Gastroesophageal sphincter (tissue), 4 donors: ENCODE measurements around the gene ZNF845. TPM values are rescaled to one million over a fixed set of nuclear protein-coding genes. Genes with fewer than 3 reads are reported as not detected.

ENCODE experiments used
- ATAC-seq: fragments of 150-250 bp; one replicate; pipeline ENCODE4 v1.9.1; 2016; ENCODE audit warnings: mild to moderate bottlenecking, moderate library complexity
- H3K27ac ChIP-seq, 4 donors: fragments of 200-600 bp; sonication (generic) in 3 of 4; 1 replicate in 3 of 4; 2 replicates in 1 of 4; pipeline ENCODE4 v1.5.1; 2016 to 2019
- H3K27me3 ChIP-seq: fragments of 200-600 bp; sonication (generic); one replicate; pipeline ENCODE4 v1.5.1; 2019
- H3K36me3 ChIP-seq, 2 donors: fragments of 200-600 bp; sonication (generic); one replicate each; pipeline ENCODE4 v1.5.1; 2019; ENCODE audit warnings: control low read depth in 1 of 2
- H3K4me1 ChIP-seq, 3 donors: fragments of 200-600 bp; sonication (generic); 1 replicate in 2 of 3; 2 replicates in 1 of 3; pipeline ENCODE4 v1.5.1; 2016 to 2019; ENCODE audit warnings: control low read depth in 2 of 3
- H3K4me3 ChIP-seq, 2 donors: fragments of 200-600 bp; sonication (generic); one replicate each; pipeline ENCODE4 v1.5.1; 2019; ENCODE audit warnings: mild to moderate bottlenecking in 1 of 2, moderate library complexity in 1 of 2
- H3K9me3 ChIP-seq, 3 donors: fragments of 200-600 bp; sonication (generic); one replicate each; pipeline ENCODE4 v1.5.1; 2017 to 2019; ENCODE audit warnings: control low read depth in 2 of 3
- CTCF ChIP-seq, 4 experiments: fragments of 200-600 bp in 2 of 4; fragments of 450-650 bp in 2 of 4; sonication (generic) in 1 of 4; IDR thresholded peaks; one replicate each; pipeline ENCODE4 v1.5.1; 2017 to 2019; ENCODE audit warnings: antibody characterized with exemption in 4 of 4, mild to moderate bottlenecking in 2 of 4, moderate library complexity in 2 of 4
- EP300 ChIP-seq: sonication (generic); formaldehyde crosslinking; IDR thresholded peaks from one replicate; pipeline ENCODE4 v1.6.1; 2017; ENCODE audit warnings: antibody characterized with exemption, mild to moderate bottlenecking
- POLR2A ChIP-seq, 2 donors: fragments of 450-650 bp; IDR thresholded peaks; one replicate each; pipeline ENCODE4 v1.6.1; 2017; ENCODE audit warnings: antibody characterized with exemption in 2 of 2, mild to moderate bottlenecking in 2 of 2, moderate library complexity in 1 of 2
- POLR2AphosphoS5 ChIP-seq: sonication (generic); formaldehyde crosslinking; IDR thresholded peaks from one replicate; pipeline ENCODE4 v1.6.1; 2017; ENCODE audit warnings: antibody characterized with exemption
- WGBS, 2 donors: methylation state at CpG; one replicate each; pipeline ENCODE4 v1.1.5; 2018; ENCODE audit warnings: low coverage in 1 of 2; 5-methylcytosine and 5-hydroxymethylcytosine counted together
- total RNA-seq, 4 donors: library from RNA; depleted of rRNA; stranded (reverse); fragments of >200 nt; gene quantifications; one replicate each; pipeline ENCODE4 v1.1.0, GENCODE V29; 2016

The ZNF845 gene
- total RNA-seq, 4 donors from 2014 or later = 5.2 to 11.5 (median 8.6) TPM

GRCh38 chr19:53365134-53365898, 31.8 kb downstream of the ZNF845 start, which contains the start of gene ZNF525:
ZNF525 (plus strand) TSS chr19:53365705; CDS start chr19:53372282, 6,577 bp downstream.
- Histone ChIP-seq H3K9me3 (no peaks in the 10 kb centered on the region), H3K27me3 (no peaks in the 10 kb centered on the region), H3K4me3 (peak within 1 kb of the TSS; percentile 62 to 81), H3K36me3 (no peaks in the 10 kb centered on the region), H3K4me1 (peaks cover 0 to 15% (median 0%) of the 10 kb centered on the region in 3 donors), H3K27ac (peak within 1 kb of the TSS; percentile 59 to 81 (median 79))
- 0% methylated on average over 5 to 12 of the region's 45 CpGs for WGBS, 2 donors
- TF ChIP-seq CTCF (IDR thresholded peaks at IDR 0.05) = peak in 2 of 4 experiments; percentile 23 to 30
- peak in 1 of 2 donors; percentile 32 for TF ChIP-seq POLR2A (IDR thresholded peaks at IDR 0.05)
- no peak for TF ChIP-seq EP300
- TF ChIP-seq POLR2AphosphoS5 = peak; percentile 85
- ATAC-seq = peak; percentile 99

- peaks cover 0 to 15% (median 0%) of the 10 kb centered on the region in 3 donors for H3K4me1 ChIP-seq
- no peaks in the 10 kb centered on the region for H3K36me3 ChIP-seq
- H3K27me3 ChIP-seq = no peaks in the 10 kb centered on the region
- H3K9me3 ChIP-seq = no peaks in the 10 kb centered on the region
- 1% methylated on average over 21 of the region's 32 CpGs; no CpG with 5 or more reads in 1 of the 2 donors for WGBS, 2 donors
- TF ChIP-seq CTCF (IDR thresholded peaks at IDR 0.05) (no peak), POLR2A (IDR thresholded peaks at IDR 0.05) (no peak), EP300 (no peak), POLR2AphosphoS5 (no peak)
- H3K27ac ChIP-seq = peak overlapping the region; percentile 59 to 81 (median 79)
- H3K4me3 ChIP-seq = peak overlapping the region; percentile 62 to 81
- peak; percentile 48 for ATAC-seq
Measured at GRCh38 chr19:53365899-53366493, 32.4 kb downstream of the ZNF845 start.

GRCh38 chr19:53372196-53372595, 38.6 kb downstream of the ZNF845 start:
- Histone ChIP-seq H3K9me3 (no peaks in the 10 kb centered on the region), H3K4me1 (peaks cover 0 to under 1% (median 0%) of the 10 kb centered on the region in 3 donors), H3K4me3 (no peak overlapping the region), H3K27me3 (no peaks in the 10 kb centered on the region), H3K27ac (no peak overlapping the region), H3K36me3 (peaks cover 0 to 52% of the 10 kb centered on the region in 2 donors)
- WGBS, 2 donors = 85 to 100% methylated on average over 2 to 4 of the region's 4 CpGs
- no peak for ATAC-seq
- no peak for TF ChIP-seq POLR2AphosphoS5
- TF ChIP-seq CTCF (IDR thresholded peaks at IDR 0.05) = no peak
- TF ChIP-seq EP300 = no peak
- no peak for TF ChIP-seq POLR2A (IDR thresholded peaks at IDR 0.05)

- peaks cover 0 to 73% of the 10 kb centered on the region in 2 donors for H3K36me3 ChIP-seq
- H3K9me3 ChIP-seq = no peaks in the 10 kb centered on the region
- no peak for TF ChIP-seq POLR2AphosphoS5
- no peak for TF ChIP-seq EP300
- TF ChIP-seq CTCF (IDR thresholded peaks at IDR 0.05) = no peak
- TF ChIP-seq POLR2A (IDR thresholded peaks at IDR 0.05) = no peak
- 70 to 78% methylated on average over 2 to 3 of the region's 3 CpGs for WGBS, 2 donors
- H3K27me3 ChIP-seq = no peaks in the 10 kb centered on the region
- H3K27ac ChIP-seq = no peak overlapping the region
- H3K4me3 ChIP-seq = no peak overlapping the region
- ATAC-seq = no peak
- H3K4me1 ChIP-seq = no peaks in the 10 kb centered on the region
Measured at GRCh38 chr19:53374288-53374687, 40.7 kb downstream of the ZNF845 start.
